Measurements from ENCODE around the gene CARMIL1. TPM values are rescaled to one million over a fixed set of nuclear protein-coding genes. Genes with fewer than 3 reads are reported as not detected.

The CARMIL1 gene
- total RNA-seq, 1 donor from 2014 or later = 37.6 TPM

DNA sequence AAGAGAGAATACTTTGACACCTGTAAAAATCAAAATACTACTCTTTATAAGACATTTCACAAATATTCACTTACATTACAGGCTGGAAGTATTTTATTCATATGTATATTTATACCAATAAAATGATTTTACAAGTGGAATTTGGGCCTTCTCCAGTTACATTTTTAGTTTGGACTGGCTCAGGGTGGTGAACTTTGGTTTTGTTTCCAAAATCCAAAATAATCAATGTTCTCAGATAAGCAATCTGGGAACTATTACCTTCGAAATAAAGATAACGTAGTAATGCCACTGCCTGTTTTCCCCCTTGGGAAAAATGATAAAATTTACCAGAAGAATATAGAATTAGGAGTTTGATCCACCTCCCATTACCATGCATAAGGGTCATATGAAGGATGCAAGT is 341.2 kb downstream of the CARMIL1 start:
- Histone ChIP-seq H3K4me1 (no peaks in the 10 kb centered on the region), H3K27ac (no peak overlapping the region), H3K36me3 (peaks cover 15% of the 10 kb centered on the region), H3K9me3 (no peaks in the 10 kb centered on the region), H3K27me3 (no peaks in the 10 kb centered on the region), H3K4me3 (no peak overlapping the region)
- TF ChIP-seq, protein P1, sequence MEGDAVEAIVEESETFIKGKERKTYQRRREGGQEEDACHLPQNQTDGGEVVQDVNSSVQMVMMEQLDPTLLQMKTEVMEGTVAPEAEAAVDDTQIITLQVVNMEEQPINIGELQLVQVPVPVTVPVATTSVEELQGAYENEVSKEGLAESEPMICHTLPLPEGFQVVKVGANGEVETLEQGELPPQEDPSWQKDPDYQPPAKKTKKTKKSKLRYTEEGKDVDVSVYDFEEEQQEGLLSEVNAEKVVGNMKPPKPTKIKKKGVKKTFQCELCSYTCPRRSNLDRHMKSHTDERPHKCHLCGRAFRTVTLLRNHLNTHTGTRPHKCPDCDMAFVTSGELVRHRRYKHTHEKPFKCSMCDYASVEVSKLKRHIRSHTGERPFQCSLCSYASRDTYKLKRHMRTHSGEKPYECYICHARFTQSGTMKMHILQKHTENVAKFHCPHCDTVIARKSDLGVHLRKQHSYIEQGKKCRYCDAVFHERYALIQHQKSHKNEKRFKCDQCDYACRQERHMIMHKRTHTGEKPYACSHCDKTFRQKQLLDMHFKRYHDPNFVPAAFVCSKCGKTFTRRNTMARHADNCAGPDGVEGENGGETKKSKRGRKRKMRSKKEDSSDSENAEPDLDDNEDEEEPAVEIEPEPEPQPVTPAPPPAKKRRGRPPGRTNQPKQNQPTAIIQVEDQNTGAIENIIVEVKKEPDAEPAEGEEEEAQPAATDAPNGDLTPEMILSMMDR (IDR thresholded peaks at IDR 0.05) = no peak
- ATAC-seq (no peak), DNase-seq (no peak)
- intact Hi-C loops (cut with DNase I) = no loop called here

DNA sequence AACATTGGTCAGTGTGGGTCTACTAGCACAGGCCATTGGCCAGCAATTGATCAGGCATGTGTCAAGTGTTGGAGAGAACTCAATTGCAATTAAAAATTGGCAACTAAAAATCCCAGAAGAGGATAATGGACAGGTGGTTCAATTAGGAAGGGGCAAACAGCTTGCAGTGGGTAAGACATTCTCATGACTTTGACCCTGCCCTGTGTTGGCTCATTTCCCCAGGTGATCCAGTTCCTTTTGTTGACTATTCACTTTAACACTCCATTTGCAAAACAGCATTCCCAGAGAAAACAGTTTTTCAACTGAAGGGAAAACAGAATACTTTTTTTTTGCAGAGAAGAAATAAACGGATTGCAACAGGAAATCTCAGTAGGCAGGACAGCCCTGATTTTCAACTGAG is 343.9 kb downstream of the CARMIL1 start:
- TF ChIP-seq, protein P1 (IDR thresholded peaks at IDR 0.05) = no peak
- H3K27ac ChIP-seq = no peak overlapping the region
- DNase-seq = no peak
- H3K9me3 ChIP-seq = no peaks in the 10 kb centered on the region
- H3K4me1 ChIP-seq = no peaks in the 10 kb centered on the region
- no peak for ATAC-seq
- peaks cover 6% of the 10 kb centered on the region for H3K36me3 ChIP-seq
- H3K27me3 ChIP-seq = no peaks in the 10 kb centered on the region
- intact Hi-C loops (cut with DNase I) = no loop called here
- H3K4me3 ChIP-seq = no peak overlapping the region

DNA sequence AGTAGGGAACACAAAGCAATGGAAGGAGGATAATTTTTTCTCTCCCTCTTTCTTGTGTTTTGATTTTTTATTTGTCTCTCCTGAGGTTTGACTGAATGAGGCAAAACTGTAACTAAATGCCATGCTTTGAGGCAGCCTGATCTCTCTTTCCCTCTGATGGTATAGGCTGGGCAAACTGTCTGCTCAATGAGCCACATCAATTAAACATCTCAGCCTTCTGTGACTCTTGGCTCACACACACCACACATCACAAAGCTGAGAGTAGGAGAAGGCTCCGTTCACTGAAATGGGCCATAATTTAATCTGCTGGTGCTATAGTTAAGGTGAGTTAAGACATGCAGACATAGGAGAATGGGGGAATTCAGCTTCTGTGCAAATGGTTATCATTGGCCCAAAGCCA is 344.7 kb downstream of the CARMIL1 start:
- H3K4me3 ChIP-seq = no peak overlapping the region
- DNase-seq = no peak
- H3K27ac ChIP-seq = no peak overlapping the region
- H3K36me3 ChIP-seq = peaks cover 6% of the 10 kb centered on the region
- H3K27me3 ChIP-seq = no peaks in the 10 kb centered on the region
- TF ChIP-seq, protein P1 (IDR thresholded peaks at IDR 0.05) = no peak
- intact Hi-C loops (cut with DNase I) = no loop called here
- ATAC-seq = no peak
- no peaks in the 10 kb centered on the region for H3K4me1 ChIP-seq
- no peaks in the 10 kb centered on the region for H3K9me3 ChIP-seq

DNA sequence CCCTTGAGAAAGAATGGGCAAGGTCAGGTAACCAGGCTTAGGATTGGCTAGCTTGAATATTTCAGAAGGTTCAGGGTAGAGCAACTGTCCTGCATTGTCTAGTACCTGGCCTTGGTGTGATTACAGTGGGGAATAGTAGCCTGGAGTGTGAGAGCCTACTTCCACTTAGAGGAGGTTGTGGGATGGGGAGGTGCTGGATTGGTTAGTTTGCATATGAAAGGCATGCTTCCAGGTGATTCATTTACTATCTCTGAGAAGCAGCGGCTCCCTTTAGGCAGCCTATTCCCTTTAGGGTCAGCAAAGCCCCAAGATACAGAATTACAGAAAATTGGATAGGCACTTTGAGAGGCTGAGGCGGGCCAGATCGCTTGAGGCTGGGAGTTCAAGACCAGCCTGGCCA is 347.8 kb downstream of the CARMIL1 start:
- DNase-seq = no peak
- Histone ChIP-seq H3K36me3 (no peaks in the 10 kb centered on the region), H3K4me3 (no peak overlapping the region), H3K9me3 (no peaks in the 10 kb centered on the region), H3K4me1 (no peaks in the 10 kb centered on the region), H3K27ac (no peak overlapping the region), H3K27me3 (no peaks in the 10 kb centered on the region)
- intact Hi-C loops (cut with DNase I) = no loop called here
- no peak for ATAC-seq
- TF ChIP-seq, protein P1 (IDR thresholded peaks at IDR 0.05) = no peak

DNA sequence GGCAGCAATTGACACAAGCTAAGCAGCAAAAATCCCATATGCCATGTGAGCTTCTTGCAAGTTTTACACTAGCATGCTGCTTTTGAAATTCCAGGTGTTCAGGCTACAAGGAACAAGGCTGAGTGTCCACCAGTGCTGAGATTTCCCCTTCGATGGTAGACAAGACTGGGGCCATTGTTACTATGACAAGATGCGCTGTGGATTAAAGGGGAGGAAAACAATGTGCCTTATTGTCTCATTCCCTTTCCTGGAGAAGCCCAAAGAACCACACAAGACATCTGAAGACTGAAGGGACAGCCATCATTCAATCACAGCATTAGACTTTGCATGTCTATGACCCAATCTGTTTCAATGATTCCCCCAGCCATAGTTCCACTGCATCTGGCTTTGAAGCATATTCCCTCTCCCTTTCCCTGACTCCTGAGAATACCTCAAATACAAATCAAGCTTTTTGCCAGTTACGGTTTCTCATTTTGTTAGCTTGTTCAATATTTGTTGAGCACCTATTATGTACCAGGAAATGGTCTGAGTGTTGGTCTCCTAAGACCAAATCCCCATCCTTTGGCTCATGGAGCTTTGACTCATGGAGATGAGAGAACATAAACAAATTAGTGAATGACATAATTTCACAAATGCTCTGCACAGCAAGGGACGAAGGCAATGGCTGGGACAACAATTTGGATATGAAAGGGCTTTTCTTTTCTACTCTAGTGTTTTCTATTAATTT is 349.5 kb downstream of the CARMIL1 start:
- H3K27ac ChIP-seq = no peak overlapping the region
- no peak overlapping the region for H3K4me3 ChIP-seq
- TF ChIP-seq, protein P1 (IDR thresholded peaks at IDR 0.05) = no peak
- ATAC-seq (no peak), DNase-seq (no peak)
- no peaks in the 10 kb centered on the region for H3K4me1 ChIP-seq
- intact Hi-C loops (cut with DNase I) = no loop called here
- no peaks in the 10 kb centered on the region for H3K36me3 ChIP-seq
- no peaks in the 10 kb centered on the region for H3K9me3 ChIP-seq
- no peaks in the 10 kb centered on the region for H3K27me3 ChIP-seq

DNA sequence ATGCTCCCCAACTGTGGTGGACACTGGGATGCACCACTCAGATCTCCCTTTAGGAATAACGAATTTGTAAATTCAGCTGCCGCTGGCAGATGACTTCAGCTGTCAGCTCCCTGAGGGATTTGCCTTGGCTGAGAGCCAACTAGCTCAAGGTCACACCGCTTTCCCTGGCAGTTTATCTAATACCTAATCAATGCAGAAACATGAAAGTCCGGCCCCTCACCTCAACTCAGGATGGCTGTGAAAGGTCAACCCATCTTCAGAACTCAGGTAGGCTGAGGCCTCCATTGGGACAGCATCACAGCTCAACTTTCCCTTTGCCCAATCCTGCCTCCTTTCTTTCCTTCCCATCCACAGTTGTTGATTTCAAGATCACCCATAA is 350.0 kb downstream of the CARMIL1 start:
- no peaks in the 10 kb centered on the region for H3K4me1 ChIP-seq
- H3K4me3 ChIP-seq = no peak overlapping the region
- H3K36me3 ChIP-seq = no peaks in the 10 kb centered on the region
- DNase-seq (no peak), ATAC-seq (no peak)
- H3K27ac ChIP-seq = no peak overlapping the region
- no peaks in the 10 kb centered on the region for H3K27me3 ChIP-seq
- H3K9me3 ChIP-seq = no peaks in the 10 kb centered on the region
- TF ChIP-seq, protein P1 (IDR thresholded peaks at IDR 0.05) = no peak
- intact Hi-C loops (cut with DNase I) = no loop called here

All from upper lobe of right lung (tissue), 1 donor.